Naive B cell (primary cell): ENCODE data around the gene RNF144A. TPM values are rescaled to one million over a fixed set of nuclear protein-coding genes. Genes with fewer than 3 reads are reported as not detected.
A peak's percentile ranks its signal among the peaks of the same experiment; 100 is the strongest.

Source experiments
- ATAC-seq, 2 donors: fragments of 150-1000 bp; cut with Tn5 transposase; 2 replicates each; pipeline ENCODE4 v1.10.0; 2021; ENCODE audit warnings: low read depth in 2 of 2, mild to moderate bottlenecking in 2 of 2, moderate library complexity in 2 of 2
- DNase-seq: peaks from one replicate; pipeline ENCODE4 v3.0.0; 2022
- H3K27ac Mint-ChIP-seq, 6 donors: one replicate each; pipeline ENCODE4 v1.8.0; 2020 to 2022; ENCODE audit warnings: mild to moderate bottlenecking in 6 of 6, mixed read lengths in 6 of 6, moderate library complexity in 5 of 6, inconsistent platforms in 2 of 6
- H3K27me3 Mint-ChIP-seq, 3 donors: one replicate each; pipeline ENCODE4 v1.8.0; 2021 to 2022; ENCODE audit warnings: mixed read lengths in 3 of 3, mild to moderate bottlenecking in 1 of 3
- H3K36me3 Mint-ChIP-seq, 2 donors: one replicate each; pipeline ENCODE4 v1.8.0; 2020 to 2022; ENCODE audit warnings: mixed read lengths in 2 of 2, inconsistent platforms in 1 of 2, mild to moderate bottlenecking in 1 of 2
- H3K4me1 Mint-ChIP-seq, 3 donors: one replicate each; pipeline ENCODE4 v1.8.0; 2020 to 2022; ENCODE audit warnings: mixed read lengths in 3 of 3, inconsistent platforms in 1 of 3, mild to moderate bottlenecking in 1 of 3, moderate library complexity in 1 of 3
- H3K4me3 Mint-ChIP-seq, 8 donors: one replicate each; pipeline ENCODE4 v1.8.0; 2020 to 2022; ENCODE audit warnings: mild to moderate bottlenecking in 8 of 8, mixed read lengths in 8 of 8, moderate library complexity in 8 of 8, inconsistent platforms in 2 of 8
- H3K9me3 Mint-ChIP-seq, 7 donors: one replicate each; pipeline ENCODE4 v1.8.0; 2020 to 2022; ENCODE audit warnings: mixed read lengths in 7 of 7, mild to moderate bottlenecking in 5 of 7, inconsistent platforms in 2 of 7, moderate library complexity in 1 of 7
- polyA plus RNA-seq, 6 donors: library from polyadenylated mRNA; unstranded; fragments of 300-500 nt; fragmentation: Illumina TruSeq; gene quantifications; one replicate each; pipeline ENCODE4 v1.2.3, GENCODE V29; 2021; ENCODE audit warnings: low read depth in 6 of 6

RNF144A gene
- polyA plus RNA-seq, 6 donors from 2014 or later, result 0.04 to 0.92 (median 0.16) TPM; not detected in 1

DNA sequence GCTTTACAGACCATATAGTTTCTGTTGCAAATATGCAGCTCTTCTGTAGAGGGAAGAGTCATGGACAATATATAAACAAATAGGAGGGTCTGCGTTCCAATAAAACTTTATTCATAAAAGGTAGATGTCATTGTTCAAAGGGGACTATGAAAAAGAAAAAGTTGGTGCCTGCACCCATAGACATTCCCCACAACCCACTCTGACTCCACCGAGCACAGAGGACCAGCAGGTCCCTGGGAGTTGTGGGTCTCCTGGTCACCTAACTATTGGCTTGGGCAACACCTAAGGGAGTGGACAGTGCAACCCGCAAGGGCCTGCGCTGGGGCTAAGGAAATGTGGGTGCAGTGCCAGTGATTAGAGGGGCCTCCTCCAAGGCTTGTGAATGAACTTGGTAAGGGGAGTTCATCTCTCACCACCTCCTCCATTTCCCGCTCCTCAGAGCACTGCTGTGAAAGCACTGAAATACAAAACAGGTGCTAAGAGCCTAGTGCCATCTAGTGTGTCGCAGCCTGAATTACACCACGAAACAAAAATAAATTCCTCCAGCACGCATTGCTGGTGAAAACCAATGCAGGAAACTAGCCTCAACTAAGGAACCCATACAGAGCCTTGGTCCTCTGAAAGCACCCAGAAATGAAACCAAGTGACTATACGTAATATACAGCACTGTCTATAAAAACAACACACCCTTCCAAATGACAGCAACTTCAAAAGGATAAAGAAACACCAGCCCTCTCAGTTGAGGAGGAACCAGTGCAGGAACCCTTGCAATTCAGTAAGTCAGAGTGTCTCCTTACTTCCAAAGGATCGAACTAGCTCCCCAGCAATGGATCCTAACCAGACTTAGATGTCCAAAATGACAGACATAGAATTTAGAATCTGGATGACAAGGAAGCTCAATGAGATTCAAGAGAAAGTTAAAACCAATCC lies 166.6 kb downstream of the RNF144A start:
- H3K27me3 Mint-ChIP-seq, result peaks cover 6 to 10% (median 7%) of the 10 kb centered on the region in 3 donors
- peaks cover 14 to 17% of the 10 kb centered on the region in 2 donors for H3K36me3 Mint-ChIP-seq
- no peak for ATAC-seq
- H3K9me3 Mint-ChIP-seq, result peaks cover 4 to 30% (median 17%) of the 10 kb centered on the region in 7 donors
- no peaks in the 10 kb centered on the region for H3K4me1 Mint-ChIP-seq
- DNase-seq, result no peak
- H3K27ac Mint-ChIP-seq, result no peak overlapping the region
- H3K4me3 Mint-ChIP-seq, result peak overlapping the region in 1 of 8 donors; percentile 40

DNA sequence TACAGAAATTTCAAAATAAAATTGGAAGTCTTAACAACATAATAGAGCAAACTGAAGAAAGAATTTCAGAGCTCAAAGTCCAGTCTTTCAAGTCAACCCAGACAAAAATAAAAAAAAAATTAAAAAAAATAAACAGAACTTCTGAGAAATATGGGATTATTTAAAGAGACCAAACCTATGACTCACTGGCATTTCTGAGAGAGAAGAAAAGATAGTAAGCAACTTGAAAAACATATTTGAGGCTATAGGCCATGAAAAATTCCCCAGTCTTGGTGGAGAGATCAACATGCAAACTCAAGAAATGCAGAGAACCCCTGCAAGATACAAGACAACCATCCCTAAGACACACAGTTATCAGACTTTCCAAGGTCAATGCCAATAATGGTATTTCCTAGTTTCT lies 167.4 kb downstream of the RNF144A start:
- ATAC-seq, result no peak
- DNase-seq, result no peak
- Mint-ChIP-seq H3K27me3 (peaks cover 6 to 17% (median 7%) of the 10 kb centered on the region in 3 donors), H3K9me3 (peaks cover 4 to 30% (median 17%) of the 10 kb centered on the region in 7 donors), H3K27ac (no peak overlapping the region), H3K4me3 (no peak overlapping the region), H3K36me3 (peaks cover 14 to 17% of the 10 kb centered on the region in 2 donors), H3K4me1 (no peaks in the 10 kb centered on the region)

DNA sequence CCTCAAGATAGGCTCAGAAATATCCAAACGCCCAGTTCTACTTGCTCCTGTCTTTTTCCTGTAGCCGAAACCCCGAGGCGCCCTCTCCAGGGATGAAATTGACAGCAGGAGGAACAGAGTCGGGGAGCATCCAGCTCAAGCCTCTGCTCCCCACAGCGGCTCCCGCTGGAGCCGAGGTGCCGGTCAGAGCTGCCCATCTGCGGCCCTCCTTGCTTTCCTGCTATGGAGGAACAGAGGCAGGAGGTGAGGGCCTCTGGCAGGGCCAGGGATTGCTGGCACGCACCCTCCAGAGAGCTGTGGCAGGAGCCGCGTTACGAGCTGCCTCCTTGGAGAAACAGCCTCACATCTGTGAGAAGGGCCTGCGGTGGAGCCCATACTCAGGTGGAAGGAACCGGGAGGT lies 172.1 kb downstream of the RNF144A start:
- Mint-ChIP-seq H3K9me3 (peaks cover 4 to 18% (median 12%) of the 10 kb centered on the region in 7 donors), H3K27me3 (peaks cover 13 to 22% (median 15%) of the 10 kb centered on the region in 3 donors), H3K4me3 (no peak overlapping the region), H3K4me1 (no peaks in the 10 kb centered on the region), H3K36me3 (peaks cover 7 to 10% of the 10 kb centered on the region in 2 donors), H3K27ac (no peak overlapping the region)
- ATAC-seq (no peak), DNase-seq (no peak)

DNA sequence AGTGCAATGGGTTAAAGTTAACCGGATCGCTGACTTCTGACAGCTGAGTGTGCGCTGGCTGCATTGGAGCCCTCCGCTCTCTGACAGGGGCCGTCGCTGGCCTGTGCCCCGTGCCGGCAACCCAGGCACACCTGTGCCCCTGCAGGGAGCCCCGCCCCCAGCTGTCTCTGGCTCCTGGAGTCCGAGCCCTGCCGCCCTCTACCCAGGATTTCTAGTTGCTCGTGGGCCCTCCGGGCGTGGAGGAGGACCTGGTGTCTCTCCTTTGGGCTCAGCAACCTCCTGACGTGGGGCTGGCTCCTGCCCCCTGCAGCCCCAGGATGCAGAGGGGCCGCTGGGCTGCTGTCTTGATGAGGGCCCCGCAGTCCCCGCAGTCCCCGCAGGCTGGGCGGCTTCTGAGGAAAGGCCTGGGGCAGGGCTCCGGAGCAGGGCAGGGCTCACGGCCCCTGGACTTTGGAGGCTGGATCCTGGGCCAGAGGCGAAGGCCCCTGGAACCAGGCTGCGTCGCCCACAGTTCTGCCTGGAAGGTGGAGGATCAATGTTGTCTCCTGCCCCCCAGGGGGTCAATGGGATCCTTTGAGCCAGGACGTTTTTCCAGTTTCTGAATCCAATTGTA lies 172.8 kb downstream of the RNF144A start:
- peaks cover 18 to 29% (median 19%) of the 10 kb centered on the region in 3 donors for H3K27me3 Mint-ChIP-seq
- no peaks in the 10 kb centered on the region for H3K4me1 Mint-ChIP-seq
- DNase-seq (no peak), ATAC-seq (no peak)
- H3K9me3 Mint-ChIP-seq, result peaks cover 3 to 12% (median 7%) of the 10 kb centered on the region in 7 donors
- no peak overlapping the region for H3K4me3 Mint-ChIP-seq
- peaks cover 2 to 7% of the 10 kb centered on the region in 2 donors for H3K36me3 Mint-ChIP-seq
- H3K27ac Mint-ChIP-seq, result no peak overlapping the region

DNA sequence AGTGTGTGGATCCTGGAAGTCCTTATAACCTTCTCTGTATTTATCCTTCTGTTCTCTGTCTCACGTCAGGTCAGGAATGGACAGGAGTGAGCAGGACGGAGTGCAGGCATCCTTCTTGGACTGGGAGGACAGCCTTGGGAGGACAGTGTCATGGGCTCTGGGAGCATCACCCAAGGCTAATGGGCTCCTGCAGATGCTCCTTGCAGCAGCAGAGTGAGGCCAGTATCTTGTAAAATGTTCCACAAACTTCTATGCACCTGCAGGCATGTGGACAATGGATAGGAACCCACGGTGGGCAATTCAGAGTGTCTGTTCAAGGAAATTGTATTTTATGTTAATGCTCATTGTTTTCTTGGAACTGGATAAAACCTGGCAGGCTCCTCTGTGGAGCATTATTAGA lies 176.2 kb downstream of the RNF144A start:
- H3K4me3 Mint-ChIP-seq, result no peak overlapping the region

More for the DNA sequence above, 176.2 kb downstream of the RNF144A start:
- H3K27ac Mint-ChIP-seq, result peak overlapping the region in 1 of 6 donors; percentile 59
- no peak for ATAC-seq
- peaks cover 26 to 44% (median 29%) of the 10 kb centered on the region in 3 donors for H3K27me3 Mint-ChIP-seq
- DNase-seq, result no peak
- no peaks in the 10 kb centered on the region for H3K9me3 Mint-ChIP-seq
- H3K4me1 Mint-ChIP-seq, result peaks cover 6 to 8% (median 7%) of the 10 kb centered on the region in 3 donors
- H3K36me3 Mint-ChIP-seq, result no peaks in the 10 kb centered on the region

Other genes starting within 250 kb of the RNF144A start
- gene CMPK2, start 51.5 kb upstream of the RNF144A start, polyA plus RNA-seq, result 1 to 10 TPM in 5 of 6 donors, not detected in 1; 1.1 to 7.2 (median 1.9) TPM
- gene RSAD2, start 39.6 kb upstream of the RNF144A start, polyA plus RNA-seq, result 1 to 10 TPM in 5 of 6 donors, not detected in 1; 2.0 to 8.5 (median 2.4) TPM